ENCODE results near the gene TTF1. TPM values are rescaled to one million over a fixed set of nuclear protein-coding genes. Genes with fewer than 3 reads are reported as not detected.

The TTF1 gene
- total RNA-seq: 6.0 and 7.5 TPM in 2 replicates

GRCh38 chr9:132406554-132407122, at the start of gene TTF1:
Gene TTF1 (minus strand): TSS chr9:132406840. CDS start chr9:132402821, 4,019 bp downstream.

GRCh38 chr9:132409828-132410528, 3.3 kb upstream of the TTF1 start, which contains the start of gene CFAP77:
Gene CFAP77 (plus strand): TSS chr9:132410211. CDS start chr9:132410272, 61 bp downstream.

GRCh38 chr9:132354637-132355355, 51.8 kb downstream of the TTF1 start, which contains the start of gene SETX:
Gene SETX (minus strand): TSS chr9:132354986. CDS start chr9:132349428, 5,558 bp downstream.

Other genes with a start within 250 kb of the TTF1 start
- 0.58 and 1.3 TPM in 2 replicates for gene NTNG2, start 244.8 kb downstream of the TTF1 start, total RNA-seq
- 25.3 and 25.9 TPM in 2 replicates for gene SETX, start 51.9 kb downstream of the TTF1 start, total RNA-seq
- 0.34 TPM in 1 of 2 replicates, not detected in the other for gene CFAP77, start 3.4 kb upstream of the TTF1 start, total RNA-seq
- not detected in 2 replicates for gene BARHL1, start 175.8 kb upstream of the TTF1 start, total RNA-seq